DOHH2 (cell line): ENCODE data around the gene FADS3.
A peak's percentile ranks its signal among the peaks of the same experiment; 100 is the strongest.

Source experiments
- H3F3A ChIP-seq: fragments of 200-600 bp; sonication (generic), shearing (Covaris generic); 2 replicates; pipeline ENCODE4 v1.6.0; 2016; ENCODE audit warnings: antibody characterized with exemption, mild to moderate bottlenecking; ENCODE audit not compliant: control insufficient read depth, insufficient read depth
- H3K27ac ChIP-seq: fragments of 200-600 bp; sonication (generic); 2 replicates; pipeline ENCODE4 v1.5.1; 2014; ENCODE audit warnings: low read depth, mild to moderate bottlenecking, low read length, moderate library complexity
- H3K27me3 ChIP-seq: fragments of 200-600 bp; sonication (generic); 2 replicates; pipeline ENCODE4 v1.6.1; 2014; ENCODE audit warnings: mild to moderate bottlenecking, low read length, mixed read lengths; ENCODE audit not compliant: control insufficient read depth
- H3K36me3 ChIP-seq: fragments of 200-600 bp; sonication (generic); 2 replicates; pipeline ENCODE4 v1.6.1; 2014; ENCODE audit warnings: mild to moderate bottlenecking, low read length, moderate library complexity, mixed read lengths; ENCODE audit not compliant: control insufficient read depth
- H3K4me1 ChIP-seq: fragments of 200-600 bp; sonication (generic); 2 replicates; pipeline ENCODE4 v1.6.1; 2014; ENCODE audit warnings: mild to moderate bottlenecking, low read length, mixed read lengths; ENCODE audit not compliant: control insufficient read depth
- H3K4me2 ChIP-seq: fragments of 200-600 bp; sonication (generic); 2 replicates; pipeline ENCODE4 v1.6.0; 2014; ENCODE audit warnings: mild to moderate bottlenecking, low read length, moderate library complexity
- H3K4me3 ChIP-seq: fragments of 200-600 bp; sonication (generic); 2 replicates; pipeline ENCODE4 v1.5.1; 2014; ENCODE audit warnings: mild to moderate bottlenecking, low read length, mixed read lengths
- H3K79me2 ChIP-seq: fragments of 200-600 bp; sonication (generic); 2 replicates; pipeline ENCODE4 v1.6.1; 2014; ENCODE audit warnings: mild to moderate bottlenecking, low read length, mixed read lengths; ENCODE audit not compliant: control insufficient read depth
- H3K9me2 ChIP-seq: fragments of 200-600 bp; sonication (generic); replicated peaks from 2 replicates; pipeline ENCODE4 v1.6.1; 2014; ENCODE audit warnings: mild to moderate bottlenecking, low read length, mixed read lengths; ENCODE audit not compliant: control insufficient read depth
- H3K9me3 ChIP-seq: fragments of 200-600 bp; sonication (generic); 2 replicates; pipeline ENCODE4 v1.6.1; 2014; ENCODE audit warnings: antibody characterized with exemption, low read length, mixed read lengths; ENCODE audit not compliant: control insufficient read depth, insufficient read depth
- H4K20me1 ChIP-seq: fragments of 200-600 bp; sonication (generic); 2 replicates; pipeline ENCODE4 v1.6.0; 2014; ENCODE audit warnings: low read depth, mild to moderate bottlenecking, antibody characterized with exemption, low read length, moderate library complexity; ENCODE audit not compliant: control insufficient read depth, insufficient read depth
- EZH2phosphoT487 ChIP-seq: fragments of 200-600 bp; sonication (generic); IDR thresholded peaks from 2 replicates; pipeline ENCODE4 v1.6.1; 2017; ENCODE audit warnings: borderline replicate concordance, mild to moderate bottlenecking, antibody characterized with exemption, low read length, moderate library complexity, mixed read lengths
- TF ChIP-seq, protein P1 (sequence below): fragments of 200-600 bp; sonication (generic); IDR thresholded peaks from one replicate; pipeline ENCODE4 v1.5.1; 2014; ENCODE audit warnings: antibody characterized with exemption, mild to moderate bottlenecking, low read depth, low read length; ENCODE audit not compliant: poor library complexity, severe bottlenecking

The FADS3 gene

DNA sequence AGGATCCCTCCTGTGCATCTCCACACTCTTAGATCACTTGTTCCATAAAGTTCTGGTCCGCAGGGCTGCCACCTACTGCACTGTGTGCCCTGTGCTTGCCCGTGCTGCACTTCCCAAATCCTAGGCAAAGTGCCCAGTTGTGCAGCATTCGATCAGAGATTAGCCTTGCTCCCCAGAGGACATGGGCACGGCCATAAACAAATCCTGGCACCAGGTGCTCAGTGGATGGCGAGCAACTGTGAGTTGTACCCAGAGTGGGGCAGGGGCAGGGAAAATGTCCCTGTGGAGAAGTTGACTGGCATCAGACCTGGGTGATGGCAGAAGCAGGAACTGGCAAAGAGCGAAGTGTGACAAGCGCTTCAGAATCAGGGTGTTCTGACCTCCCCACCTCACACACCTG is 58.6 kb downstream of the FADS3 start:
- H3K9me2 ChIP-seq, result no peaks in the 10 kb centered on the region
- no peak for TF ChIP-seq EZH2phosphoT487
- TF ChIP-seq, protein P1, sequence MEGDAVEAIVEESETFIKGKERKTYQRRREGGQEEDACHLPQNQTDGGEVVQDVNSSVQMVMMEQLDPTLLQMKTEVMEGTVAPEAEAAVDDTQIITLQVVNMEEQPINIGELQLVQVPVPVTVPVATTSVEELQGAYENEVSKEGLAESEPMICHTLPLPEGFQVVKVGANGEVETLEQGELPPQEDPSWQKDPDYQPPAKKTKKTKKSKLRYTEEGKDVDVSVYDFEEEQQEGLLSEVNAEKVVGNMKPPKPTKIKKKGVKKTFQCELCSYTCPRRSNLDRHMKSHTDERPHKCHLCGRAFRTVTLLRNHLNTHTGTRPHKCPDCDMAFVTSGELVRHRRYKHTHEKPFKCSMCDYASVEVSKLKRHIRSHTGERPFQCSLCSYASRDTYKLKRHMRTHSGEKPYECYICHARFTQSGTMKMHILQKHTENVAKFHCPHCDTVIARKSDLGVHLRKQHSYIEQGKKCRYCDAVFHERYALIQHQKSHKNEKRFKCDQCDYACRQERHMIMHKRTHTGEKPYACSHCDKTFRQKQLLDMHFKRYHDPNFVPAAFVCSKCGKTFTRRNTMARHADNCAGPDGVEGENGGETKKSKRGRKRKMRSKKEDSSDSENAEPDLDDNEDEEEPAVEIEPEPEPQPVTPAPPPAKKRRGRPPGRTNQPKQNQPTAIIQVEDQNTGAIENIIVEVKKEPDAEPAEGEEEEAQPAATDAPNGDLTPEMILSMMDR, result no peak
- H3K4me3 ChIP-seq, result peak overlapping the region; percentile 84
- no peaks in the 10 kb centered on the region for H3K9me3 ChIP-seq
- H3K4me2 ChIP-seq, result peak overlapping the region; percentile 87
- H3F3A ChIP-seq, result peaks cover 24% of the 10 kb centered on the region
- H3K27me3 ChIP-seq, result no peaks in the 10 kb centered on the region
- peaks cover 98% of the 10 kb centered on the region for H3K79me2 ChIP-seq
- H3K27ac ChIP-seq, result peak overlapping the region; percentile 95
- peaks cover 20% of the 10 kb centered on the region; the same call in 1 of the 2 replicates for H4K20me1 ChIP-seq
- H3K36me3 ChIP-seq, result peaks cover 93% of the 10 kb centered on the region
- peaks cover 63% of the 10 kb centered on the region for H3K4me1 ChIP-seq

DNA sequence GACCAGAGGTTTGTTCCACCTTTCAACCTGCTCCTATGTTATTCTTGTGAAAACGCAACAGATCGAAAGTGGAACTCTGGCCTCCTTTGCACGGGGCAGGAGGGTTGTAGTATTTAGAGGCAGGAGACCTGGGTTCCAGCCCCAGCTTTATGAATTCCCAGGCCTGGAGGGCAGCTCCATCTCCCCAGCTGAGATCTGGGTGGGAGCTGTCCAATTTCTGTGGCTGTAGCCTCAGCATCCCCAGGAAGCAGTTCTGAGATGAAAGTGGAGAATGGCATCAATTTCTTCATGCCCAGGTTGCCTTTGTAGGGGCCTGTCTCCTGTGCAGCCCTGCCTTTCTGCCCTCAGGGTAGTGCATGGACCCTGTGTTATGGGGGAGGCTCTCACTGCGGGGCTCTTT is 59.1 kb downstream of the FADS3 start:
- Histone ChIP-seq H3K79me2 (peaks cover 96% of the 10 kb centered on the region), H3K27ac (peak overlapping the region; percentile 95), H3F3A (peaks cover 24% of the 10 kb centered on the region), H3K4me1 (peaks cover 66% of the 10 kb centered on the region), H4K20me1 (peaks cover 20% of the 10 kb centered on the region; the same call in 1 of the 2 replicates), H3K9me3 (no peaks in the 10 kb centered on the region), H3K4me3 (peak overlapping the region; percentile 84), H3K27me3 (no peaks in the 10 kb centered on the region), H3K36me3 (peaks cover 88% of the 10 kb centered on the region), H3K4me2 (peak overlapping the region; percentile 87), H3K9me2 (no peaks in the 10 kb centered on the region)
- TF ChIP-seq, protein P1, result no peak
- TF ChIP-seq EZH2phosphoT487, result no peak

DNA sequence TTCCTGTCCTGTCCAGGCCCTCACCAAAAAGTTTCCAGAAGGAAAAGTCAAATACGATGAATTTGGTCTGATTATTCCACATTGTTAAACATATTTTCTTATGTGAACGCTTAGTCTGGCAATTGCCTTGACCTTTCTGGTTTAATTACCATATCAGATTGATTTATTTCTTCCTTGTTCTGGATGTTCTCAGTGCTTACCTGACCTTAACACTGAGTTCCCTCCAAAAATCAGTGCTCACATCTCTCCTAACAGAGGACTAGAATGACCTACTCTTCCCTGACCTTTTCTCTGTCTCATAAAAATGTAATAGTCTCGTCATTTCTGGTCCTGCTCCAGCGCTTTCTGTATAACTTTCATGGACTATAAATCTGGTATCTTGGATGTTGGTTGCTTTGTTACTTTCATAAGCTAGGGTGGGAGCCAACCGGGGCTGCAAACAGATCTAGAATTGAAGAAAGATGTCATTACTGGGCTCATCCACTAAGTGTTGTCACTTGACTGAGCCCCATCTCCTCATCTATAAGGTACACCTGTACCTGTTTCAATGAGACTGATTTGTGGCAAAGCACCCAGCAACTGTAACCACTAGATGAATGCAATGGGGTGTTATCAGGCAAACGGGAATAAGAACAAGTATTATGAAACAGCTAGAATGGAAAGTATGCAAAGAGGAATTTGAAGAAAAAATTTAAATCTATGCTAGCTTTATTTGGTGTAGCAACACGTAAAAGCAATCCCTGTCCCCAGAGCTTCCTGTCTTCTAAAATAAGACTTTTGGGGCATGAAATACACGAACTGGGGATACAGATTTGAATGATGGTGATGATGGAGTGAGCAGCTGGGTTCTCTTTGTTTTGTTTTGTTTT is 60.9 kb downstream of the FADS3 start:
- Histone ChIP-seq H3F3A (peaks cover 29% of the 10 kb centered on the region), H3K79me2 (peaks cover 92% of the 10 kb centered on the region), H3K9me2 (no peaks in the 10 kb centered on the region), H3K36me3 (peaks cover 70% of the 10 kb centered on the region), H3K4me3 (peak overlapping the region; percentile 84), H3K4me1 (peaks cover 75% of the 10 kb centered on the region), H3K27me3 (no peaks in the 10 kb centered on the region), H3K4me2 (peak overlapping the region; percentile 87), H3K27ac (peak overlapping the region; percentile 95), H4K20me1 (peaks cover 20% of the 10 kb centered on the region; the same call in 1 of the 2 replicates), H3K9me3 (no peaks in the 10 kb centered on the region)
- TF ChIP-seq, protein P1, result no peak
- no peak for TF ChIP-seq EZH2phosphoT487
